PC-9 (cell line): Measurements from ENCODE around the gene MAP2K6.

Experiments
- CTCF ChIP-seq: fragments of 200-600 bp; sonication (generic); conservative IDR thresholded peaks from 2 replicates; pipeline ENCODE4 v1.6.1; 2017; ENCODE audit warnings: mixed run types, antibody characterized with exemption, mild to moderate bottlenecking, moderate library complexity
- EZH2 ChIP-seq: fragments of 200-600 bp; sonication (generic); IDR thresholded peaks from 2 replicates; pipeline ENCODE4 v1.8.0; 2017; ENCODE audit warnings: antibody characterized with exemption, low read depth

GRCh38 chr17:69373069-69373468, 41.4 kb upstream of the MAP2K6 start:
- no peak for TF ChIP-seq CTCF
- no peak for TF ChIP-seq EZH2
